HEK293 (cell line): Measurements from ENCODE around the gene WNT16.
A peak's percentile ranks its signal among the peaks of the same experiment; 100 is the strongest.

Experiments used
- CTCF ChIA-PET: fragments of 350-600 bp; formaldehyde crosslinking; extraction: SDS; loops from one replicate; lab custom pipeline; 2021; ENCODE audit warnings: antibody characterized with exemption; lab: Yijun Ruan, JAX
- POLR2A ChIA-PET: fragments of 300-600 bp; formaldehyde crosslinking; extraction: SDS; loops from one replicate; lab custom pipeline; 2020; ENCODE audit warnings: antibody characterized with exemption, inconsistent platforms; lab: Yijun Ruan, JAX
- H3K27ac ChIP-seq: fragments of 200-500 bp; sonication (Bioruptor generic); 2 replicates; pipeline ENCODE4 v1.5.1; 2014; ENCODE audit warnings: low read depth, low read length, control low read depth, inconsistent platforms; ENCODE audit errors: extremely low read depth
- H3K36me3 ChIP-seq, 2 experiments: fragments of 200-500 bp in 1 of 2; sonication (Bioruptor generic) in 1 of 2; 1 replicate in 1 of 2; 2 replicates in 1 of 2; pipeline ENCODE4 v1.5.1; 2014 to 2017; ENCODE audit warnings: inconsistent platforms in 2 of 2, low read length in 2 of 2; ENCODE audit not compliant: control insufficient read depth in 2 of 2, insufficient read depth in 1 of 2
- H3K4me1 ChIP-seq: fragments of 200-500 bp; sonication (Bioruptor generic); 2 replicates; pipeline ENCODE4 v1.5.1; 2014; ENCODE audit warnings: mild to moderate bottlenecking, low read length, inconsistent platforms; ENCODE audit not compliant: control insufficient read depth, insufficient read depth
- H3K4me3 ChIP-seq: 2 replicates; pipeline ENCODE4 v1.5.1; 2011; ENCODE audit warnings: low read depth, mild to moderate bottlenecking, control low read depth, low read length, moderate library complexity
- H3K9me3 ChIP-seq: fragments of 200-500 bp; sonication (Bioruptor generic); 2 replicates; pipeline ENCODE4 v1.5.1; 2014; ENCODE audit warnings: low read depth, low read length, inconsistent platforms; ENCODE audit not compliant: control insufficient read depth, insufficient read depth
- BCL11A ChIP-seq: fragments of 450-650 bp; formaldehyde crosslinking; IDR thresholded peaks from 2 replicates; pipeline ENCODE4 v1.5.1; 2016; ENCODE audit warnings: low read depth, missing biosample characterization, missing genetic modification characterization
- GLIS1 ChIP-seq: fragments of 450-650 bp; formaldehyde crosslinking; IDR thresholded peaks from 2 replicates; pipeline ENCODE4 v1.5.1; 2016; ENCODE audit warnings: missing biosample characterization, missing genetic modification characterization
- GLIS2 ChIP-seq: fragments of 450-650 bp; formaldehyde crosslinking; IDR thresholded peaks from 2 replicates; pipeline ENCODE4 v1.5.1; 2016; ENCODE audit warnings: missing biosample characterization, missing genetic modification characterization
- KLF16 ChIP-seq: fragments of 450-650 bp; formaldehyde crosslinking; IDR thresholded peaks from 2 replicates; pipeline ENCODE4 v1.5.1; 2017; ENCODE audit warnings: missing biosample characterization, missing genetic modification characterization
- KLF9 ChIP-seq: fragments of 450-650 bp; formaldehyde crosslinking; IDR thresholded peaks from 2 replicates; pipeline ENCODE4 v1.5.1; 2016; ENCODE audit warnings: missing biosample characterization, missing genetic modification characterization, low read depth
- PATZ1 ChIP-seq: fragments of 450-650 bp; formaldehyde crosslinking; IDR thresholded peaks from 2 replicates; pipeline ENCODE4 v1.5.1; 2016; ENCODE audit warnings: missing biosample characterization, missing genetic modification characterization
- PBX3 ChIP-seq: sonication (generic); formaldehyde crosslinking; IDR thresholded peaks from 2 replicates; pipeline ENCODE4 v1.8.1; 2022; ENCODE audit warnings: mild to moderate bottlenecking, moderate library complexity, missing genetic modification reagents
- PRDM6 ChIP-seq: fragments of 450-650 bp; formaldehyde crosslinking; IDR thresholded peaks from 2 replicates; pipeline ENCODE4 v1.5.1; 2017; ENCODE audit warnings: missing biosample characterization, missing genetic modification characterization
- SP2 ChIP-seq: fragments of 450-650 bp; formaldehyde crosslinking; IDR thresholded peaks from 2 replicates; pipeline ENCODE4 v1.5.1; 2016; ENCODE audit warnings: missing biosample characterization, missing genetic modification characterization
- ZBTB21 ChIP-seq: fragments of 450-650 bp; formaldehyde crosslinking; IDR thresholded peaks from 2 replicates; pipeline ENCODE4 v1.5.1; 2017; ENCODE audit warnings: missing biosample characterization, missing genetic modification characterization
- ZBTB48 ChIP-seq: fragments of 450-650 bp; formaldehyde crosslinking; IDR thresholded peaks from 2 replicates; pipeline ENCODE4 v1.5.1; 2016; ENCODE audit warnings: missing biosample characterization, missing genetic modification characterization
- ZBTB6 ChIP-seq: fragments of 450-650 bp; formaldehyde crosslinking; IDR thresholded peaks from 2 replicates; pipeline ENCODE4 v1.5.1; 2017; ENCODE audit warnings: missing biosample characterization, missing genetic modification characterization
- ZNF138 ChIP-seq: fragments of 450-650 bp; formaldehyde crosslinking; IDR thresholded peaks from 2 replicates; pipeline ENCODE4 v1.5.1; 2016; ENCODE audit warnings: missing biosample characterization, missing genetic modification characterization, borderline replicate concordance
- ZNF239 ChIP-seq: fragments of 450-650 bp; formaldehyde crosslinking; IDR thresholded peaks from 2 replicates; pipeline ENCODE4 v1.5.1; 2016; ENCODE audit warnings: missing biosample characterization, missing genetic modification characterization
- ZNF274 ChIP-seq, 2 experiments: fragments of 200-500 bp in 1 of 2; fragments of 450-650 bp in 1 of 2; sonication (Bioruptor generic) in 1 of 2; formaldehyde crosslinking in 1 of 2; IDR thresholded peaks; 2 replicates each; pipeline versions ENCODE4 v1.5.1 to v1.6.1; 2014 to 2016; ENCODE audit warnings: borderline replicate concordance in 1 of 2, inconsistent platforms in 1 of 2, low read length in 1 of 2, missing biosample characterization in 1 of 2, missing genetic modification characterization in 1 of 2
- ZNF280C ChIP-seq: fragments of 450-650 bp; formaldehyde crosslinking; IDR thresholded peaks from 2 replicates; pipeline ENCODE4 v1.5.1; 2016; ENCODE audit warnings: missing biosample characterization, missing genetic modification characterization
- ZNF341 ChIP-seq: fragments of 450-650 bp; formaldehyde crosslinking; IDR thresholded peaks from 2 replicates; pipeline ENCODE4; 2016; ENCODE audit warnings: low read depth, missing biosample characterization, missing genetic modification characterization
- ZNF510 ChIP-seq: fragments of 450-650 bp; formaldehyde crosslinking; IDR thresholded peaks from 2 replicates; pipeline ENCODE4 v1.5.1; 2018; ENCODE audit warnings: mild to moderate bottlenecking, missing genetic modification characterization, missing biosample characterization; ENCODE audit not compliant: insufficient replicate concordance
- ZNF585B ChIP-seq: fragments of 450-650 bp; formaldehyde crosslinking; IDR thresholded peaks from 2 replicates; pipeline ENCODE4 v1.5.1; 2016; ENCODE audit warnings: missing biosample characterization, missing genetic modification characterization
- ZNF701 ChIP-seq: fragments of 450-650 bp; formaldehyde crosslinking; IDR thresholded peaks from 2 replicates; pipeline ENCODE4 v1.5.1; 2016; ENCODE audit warnings: missing biosample characterization, missing genetic modification characterization
- TF ChIP-seq, protein P1 (sequence below): fragments of 450-650 bp; formaldehyde crosslinking; optimal IDR thresholded peaks from 2 replicates; pipeline ENCODE3; 2016; ENCODE audit warnings: missing biosample characterization, mild to moderate bottlenecking, missing genetic modification characterization
- TF ChIP-seq, protein P2 (sequence below): fragments of 450-650 bp; formaldehyde crosslinking; IDR thresholded peaks from 2 replicates; pipeline ENCODE4 v1.5.1; 2016; ENCODE audit warnings: missing biosample characterization, missing genetic modification characterization

WNT16 gene, protein sequence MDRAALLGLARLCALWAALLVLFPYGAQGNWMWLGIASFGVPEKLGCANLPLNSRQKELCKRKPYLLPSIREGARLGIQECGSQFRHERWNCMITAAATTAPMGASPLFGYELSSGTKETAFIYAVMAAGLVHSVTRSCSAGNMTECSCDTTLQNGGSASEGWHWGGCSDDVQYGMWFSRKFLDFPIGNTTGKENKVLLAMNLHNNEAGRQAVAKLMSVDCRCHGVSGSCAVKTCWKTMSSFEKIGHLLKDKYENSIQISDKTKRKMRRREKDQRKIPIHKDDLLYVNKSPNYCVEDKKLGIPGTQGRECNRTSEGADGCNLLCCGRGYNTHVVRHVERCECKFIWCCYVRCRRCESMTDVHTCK

DNA sequence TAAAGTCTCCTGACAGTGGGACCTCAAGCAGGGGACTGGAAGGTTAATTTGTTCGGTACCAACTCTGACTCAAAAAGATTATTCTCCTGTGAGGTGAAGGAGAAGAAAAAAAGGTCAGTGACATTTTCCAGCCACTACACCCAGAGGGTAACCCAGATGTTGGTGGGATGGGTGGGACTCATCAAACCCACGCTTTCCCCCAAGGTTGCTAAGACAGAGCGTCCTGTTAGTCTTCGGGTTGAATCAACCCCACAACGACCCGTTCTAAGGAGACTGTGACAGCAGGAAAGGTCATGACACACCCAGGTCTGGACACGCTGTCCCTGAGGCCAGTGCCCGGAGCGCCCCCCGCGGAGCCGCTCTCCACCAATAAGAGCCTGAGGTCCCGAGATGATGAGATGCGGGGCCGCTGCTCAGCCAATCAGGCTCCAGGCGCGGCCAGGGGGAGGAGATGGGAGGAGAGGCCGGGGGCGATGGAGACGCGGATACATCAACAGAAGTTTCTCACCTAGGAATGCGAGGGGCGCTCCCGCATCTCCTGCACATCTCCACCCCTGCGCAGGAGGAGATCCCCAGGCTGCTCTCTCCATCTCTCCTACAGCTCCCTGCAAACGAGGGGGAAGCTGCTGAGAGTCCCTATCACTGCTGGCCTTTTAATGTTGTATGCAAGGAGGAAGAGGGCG, at the start of gene WNT16:
TSS of gene WNT16 (plus strand) at position 493 of the 683 bp plus-strand sequence. CDS start 293 bp downstream, outside the sequence.
- Histone ChIP-seq H3K9me3 (no peaks in the 10 kb centered on the region), H3K4me3 (peak within 1 kb of the TSS; percentile 63), H3K36me3 (no peaks in the 10 kb centered on the region), H3K4me1 (peaks cover 3% of the 10 kb centered on the region; the same call in 1 of the 2 replicates), H3K27ac (peak within 1 kb of the TSS; percentile 57; the same call in 1 of the 2 replicates)
- TF ChIP-seq, protein P1, sequence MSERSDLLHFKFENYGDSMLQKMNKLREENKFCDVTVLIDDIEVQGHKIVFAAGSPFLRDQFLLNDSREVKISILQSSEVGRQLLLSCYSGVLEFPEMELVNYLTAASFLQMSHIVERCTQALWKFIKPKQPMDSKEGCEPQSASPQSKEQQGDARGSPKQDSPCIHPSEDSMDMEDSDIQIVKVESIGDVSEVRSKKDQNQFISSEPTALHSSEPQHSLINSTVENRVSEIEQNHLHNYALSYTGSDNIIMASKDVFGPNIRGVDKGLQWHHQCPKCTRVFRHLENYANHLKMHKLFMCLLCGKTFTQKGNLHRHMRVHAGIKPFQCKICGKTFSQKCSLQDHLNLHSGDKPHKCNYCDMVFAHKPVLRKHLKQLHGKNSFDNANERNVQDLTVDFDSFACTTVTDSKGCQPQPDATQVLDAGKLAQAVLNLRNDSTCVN (tag by site-specific recombination) = peak; percentile 32
- TF ChIP-seq GLIS1 (peak; percentile 61), BCL11A (no peak), PBX3 (CRISPR knock-in tag) (no peak), PRDM6 (no peak), ZNF585B (tag by site-specific recombination) (no peak), ZNF701 (tag by site-specific recombination) (no peak), PATZ1 (tag by site-specific recombination) (peak; percentile 26; the same call in 1 of the 2 replicates), ZNF510 (tag by site-specific recombination) (no peak), SP2 (tag by site-specific recombination) (peak; percentile 71), ZNF341 (tag by site-specific recombination) (peak; percentile 32; the same call in 1 of the 2 replicates), KLF9 (0 out of 2 replicates have a peak, but pooled peaks have one; percentile 23), ZBTB48 (tag by site-specific recombination) (0 out of 2 replicates have a peak, but pooled peaks have one; percentile 9), ZBTB6 (tag by site-specific recombination) (peak; percentile 92), ZNF138 (tag by site-specific recombination) (no peak), KLF16 (tag by site-specific recombination) (no peak), ZBTB21 (tag by site-specific recombination) (no peak), GLIS2 (tag by site-specific recombination) (0 out of 2 replicates have a peak, but pooled peaks have one; percentile 34), ZNF280C (tag by site-specific recombination) (no peak), ZNF239 (tag by site-specific recombination) (no peak), ZNF274 (IDR thresholded peaks at IDR 0.05; ENCODE audit: low read length) (no peak), ZNF274 (tag by site-specific recombination; IDR thresholded peaks at IDR 0.05; ENCODE audit: borderline replicate concordance) (no peak)
- TF ChIP-seq, protein P2, sequence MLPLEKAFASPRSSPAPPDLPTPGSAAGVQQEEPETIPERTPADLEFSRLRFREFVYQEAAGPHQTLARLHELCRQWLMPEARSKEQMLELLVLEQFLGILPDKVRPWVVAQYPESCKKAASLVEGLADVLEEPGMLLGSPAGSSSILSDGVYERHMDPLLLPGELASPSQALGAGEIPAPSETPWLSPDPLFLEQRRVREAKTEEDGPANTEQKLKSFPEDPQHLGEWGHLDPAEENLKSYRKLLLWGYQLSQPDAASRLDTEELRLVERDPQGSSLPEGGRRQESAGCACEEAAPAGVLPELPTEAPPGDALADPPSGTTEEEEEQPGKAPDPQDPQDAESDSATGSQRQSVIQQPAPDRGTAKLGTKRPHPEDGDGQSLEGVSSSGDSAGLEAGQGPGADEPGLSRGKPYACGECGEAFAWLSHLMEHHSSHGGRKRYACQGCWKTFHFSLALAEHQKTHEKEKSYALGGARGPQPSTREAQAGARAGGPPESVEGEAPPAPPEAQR (tag by site-specific recombination) = no peak
- ChIA-PET POLR2A (no interaction called here), CTCF (interaction anchor here (1.2 to 1.3 kb wide), 2 partner anchors 16 to 109 kb away, joined by 3 to 5 read pairs; no protein-coding TSS in a partner anchor)
